ENCODE measurements around the gene BRINP2. TPM values are rescaled to one million over a fixed set of nuclear protein-coding genes. Genes with fewer than 3 reads are reported as not detected.

BRINP2 gene
- total and polyA plus RNA-seq, 2 of the 13 experiments (the other 11 are each of a cell fraction or from before 2014, with no cell fraction given) = 0.08 to 0.20 TPM

- Histone ChIP-seq H3K9me3 (ENCODE audit: low read length) (no peaks in the 10 kb centered on the region), H3K27ac (ENCODE audit: extremely low read length, insufficient read depth, low read length) (no peak overlapping the region), H3K4me2 (ENCODE audit: low read depth, low read length) (no peak overlapping the region), H3K36me3 (replicated peaks in 1 of 2; ENCODE audit: control insufficient read depth in 1 of 2, insufficient read depth in 2 of 2, low read length in 2 of 2) (no peaks in the 10 kb centered on the region), H3K27me3 (ENCODE audit: control insufficient read depth in 1 of 2, insufficient read depth in 2 of 2, low read length in 2 of 2) (peaks cover 0 to 9% of the 10 kb centered on the region in 2 experiments; a peak in 3 of 5 replicates), H3K9ac (ENCODE audit: insufficient read depth, low read depth, low read length) (no peak overlapping the region), H4K20me1 (ENCODE audit: insufficient read depth, low read length) (no peaks in the 10 kb centered on the region), H3K79me2 (ENCODE audit: insufficient read depth, low read length) (no peaks in the 10 kb centered on the region), H3K4me1 (ENCODE audit: insufficient read depth, low read length) (no peaks in the 10 kb centered on the region), H3K4me3 (replicated peaks in 1 of 3; ENCODE audit: insufficient read depth in 1 of 3, low read depth in 2 of 3, low read length in 3 of 3) (no peak overlapping the region), H2AFZ (ENCODE audit: low read length) (no peak overlapping the region)
- no peak for TF ChIP-seq ZNF724P (CRISPR knock-in tag; IDR thresholded peaks at IDR 0.05; ENCODE audit: borderline replicate concordance)
- no peak for TF ChIP-seq BHLHE40 (IDR thresholded peaks at IDR 0.05; ENCODE audit: low read length)
- TF ChIP-seq RFX3 (CRISPR knock-in tag; IDR thresholded peaks at IDR 0.05) = no peak
- no peak for TF ChIP-seq NR2F1 (CRISPR knock-in tag; IDR thresholded peaks at IDR 0.05)
- TF ChIP-seq PTBP1 (IDR thresholded peaks at IDR 0.05; ENCODE audit: low read depth, low read length, poor library complexity, severe bottlenecking) = no peak
- no peak for TF ChIP-seq FOSL2 (CRISPR knock-in tag; IDR thresholded peaks at IDR 0.05)
- no peak for TF ChIP-seq ZNF276 (CRISPR knock-in tag; IDR thresholded peaks at IDR 0.05; ENCODE audit: low read depth)
- TF ChIP-seq ZFP90 (CRISPR knock-in tag; IDR thresholded peaks at IDR 0.05; ENCODE audit: borderline replicate concordance) = no peak
- no peak for TF ChIP-seq SOX6 (IDR thresholded peaks at IDR 0.05)
- no peak for TF ChIP-seq SOX6 (CRISPR knock-in tag; IDR thresholded peaks at IDR 0.05)
- TF ChIP-seq ZNF549 (CRISPR knock-in tag; IDR thresholded peaks at IDR 0.05) = no peak
- TF ChIP-seq EEA1 (CRISPR knock-in tag; IDR thresholded peaks at IDR 0.05; ENCODE audit: borderline replicate concordance) = no peak
- no peak for TF ChIP-seq ZKSCAN1 (IDR thresholded peaks at IDR 0.05; ENCODE audit: low read length)
- TF ChIP-seq ESRRA (CRISPR knock-in tag; IDR thresholded peaks at IDR 0.05; ENCODE audit: low read depth) = no peak
- no peak for TF ChIP-seq ZNF577 (CRISPR knock-in tag; IDR thresholded peaks at IDR 0.05; ENCODE audit: borderline replicate concordance, low read depth)
- TF ChIP-seq ZKSCAN5 (CRISPR knock-in tag; IDR thresholded peaks at IDR 0.05) = no peak
- no peak for TF ChIP-seq SNAPC2 (CRISPR knock-in tag; IDR thresholded peaks at IDR 0.05)
- TF ChIP-seq GZF1 (CRISPR knock-in tag; IDR thresholded peaks at IDR 0.05) = no peak
- no peak for TF ChIP-seq KLF16 (CRISPR knock-in tag; IDR thresholded peaks at IDR 0.05)
- no peak for TF ChIP-seq MLXIP (CRISPR knock-in tag; IDR thresholded peaks at IDR 0.05; ENCODE audit: borderline replicate concordance)
- ChIA-PET CTCF (ENCODE audit: low intra/inter-chr PET ratio, low total read pairs) (no interaction called here), POLR2A (no interaction called here)
- DNase-seq (ENCODE audit: low spot score) (no peak), FAIRE-seq (no peak), ATAC-seq (no peak)
- in situ Hi-C loops (cut with HindIII; ENCODE audit: extremely low pct_ligation_motif_present, low pct_unique_long_range_greater_than_20kb) (no loop called here), intact Hi-C loops (cut with micrococcal nuclease; ENCODE audit: unreplicated experiment) (no loop called here)
- 8% methylated on average over 4 of the region's 4 CpGs for WGBS (ENCODE audit: low lambda C conversion rate)
- no TSS peak for BruUV-seq (replicated peaks)
These were observed 66.2 kb downstream of the BRINP2 start for GRCh38 chr1:177236962-177237361.
